GM23338 (cell line): ENCODE measurements around the gene RPRD1A. TPM values are rescaled to one million over a fixed set of nuclear protein-coding genes. Genes with fewer than 3 reads are reported as not detected.

Source experiments
- ATAC-seq: fragments of 200-7000 bp; cut with Tn5 transposase; 3 replicates; pipeline ENCODE4 v1.9.1; 2020
- DNase-seq: peaks from one replicate; pipeline ENCODE4 v3.0.0-alpha.2; 2015; ENCODE audit warnings: low spot score
- H2AFZ ChIP-seq: fragments of 200-600 bp; sonication (generic); 2 replicates; pipeline ENCODE4 v1.8.0; 2016; ENCODE audit warnings: antibody characterized with exemption, mild to moderate bottlenecking, moderate library complexity
- H3F3A ChIP-seq: fragments of 200-600 bp; sonication (generic); replicated peaks from 2 replicates; pipeline ENCODE4 v1.8.0; 2017; ENCODE audit warnings: antibody characterized with exemption, mixed run types, low read depth
- H3K27ac ChIP-seq: fragments of 200-600 bp; sonication (generic); 2 replicates; pipeline ENCODE4 v1.6.1; 2016; ENCODE audit warnings: low read depth
- H3K27me3 ChIP-seq: fragments of 200-600 bp; sonication (generic); 2 replicates; pipeline ENCODE4 v1.8.0; 2016; ENCODE audit warnings: mild to moderate bottlenecking, mixed run types, moderate library complexity; ENCODE audit not compliant: insufficient read depth
- H3K36me3 ChIP-seq: fragments of 200-600 bp; sonication (generic); 2 replicates; pipeline ENCODE4 v1.8.0; 2016; ENCODE audit warnings: mild to moderate bottlenecking; ENCODE audit not compliant: insufficient read depth
- H3K4me1 ChIP-seq: fragments of 200-600 bp; sonication (generic); 2 replicates; pipeline ENCODE4 v1.8.0; 2016; ENCODE audit warnings: mild to moderate bottlenecking, moderate library complexity; ENCODE audit not compliant: insufficient read depth
- H3K4me2 ChIP-seq: fragments of 200-600 bp; sonication (generic); 2 replicates; pipeline ENCODE4 v1.7.1; 2017; ENCODE audit warnings: mixed run types
- H3K4me3 ChIP-seq: fragments of 200-600 bp; sonication (generic); 2 replicates; pipeline ENCODE4 v1.6.1; 2016; ENCODE audit warnings: mixed run types
- H3K79me2 ChIP-seq: fragments of 200-600 bp; sonication (generic); replicated peaks from 2 replicates; pipeline ENCODE4 v1.8.0; 2017; ENCODE audit warnings: mild to moderate bottlenecking; ENCODE audit not compliant: insufficient read depth
- H3K9me2 ChIP-seq: fragments of 200-600 bp; sonication (generic); 2 replicates; pipeline ENCODE4 v1.8.0; 2017; ENCODE audit not compliant: insufficient read depth
- H4K20me1 ChIP-seq: fragments of 200-600 bp; sonication (generic); replicated peaks from 2 replicates; pipeline ENCODE4 v1.8.0; 2017; ENCODE audit warnings: mild to moderate bottlenecking; ENCODE audit not compliant: insufficient read depth
- H3K27ac Mint-ChIP-seq: 2 replicates; pipeline ENCODE4 v1.8.0; 2020; ENCODE audit warnings: inconsistent platforms, mild to moderate bottlenecking, moderate library complexity, mixed read lengths
- H3K27me3 Mint-ChIP-seq: 3 replicates; pipeline ENCODE4 v1.8.0; 2022; ENCODE audit warnings: low read depth, mild to moderate bottlenecking, moderate library complexity, mixed read lengths, inconsistent platforms; ENCODE audit not compliant: insufficient read depth, poor library complexity
- H3K36me3 Mint-ChIP-seq: 3 replicates; pipeline ENCODE4 v1.8.0; 2021; ENCODE audit warnings: low read depth, mild to moderate bottlenecking, inconsistent platforms, moderate library complexity, mixed read lengths
- H3K4me1 Mint-ChIP-seq: 3 replicates; pipeline ENCODE4 v1.8.0; 2020; ENCODE audit warnings: mild to moderate bottlenecking, inconsistent platforms, mixed read lengths
- H3K4me3 Mint-ChIP-seq: 3 replicates; pipeline ENCODE4 v1.8.0; 2021; ENCODE audit warnings: moderate library complexity, mild to moderate bottlenecking, inconsistent platforms, mixed read lengths
- H3K9me3 Mint-ChIP-seq: 3 replicates; pipeline ENCODE4 v1.8.0; 2020; ENCODE audit warnings: moderate library complexity, mild to moderate bottlenecking, inconsistent platforms, mixed read lengths
- CREB1 ChIP-seq: fragments of 250-450 bp; sonication (Bioruptor Pico); IDR thresholded peaks from 2 replicates; pipeline ENCODE4 v1.5.0; 2020; ENCODE audit warnings: low read depth, mild to moderate bottlenecking, moderate library complexity
- CTCF ChIP-seq, 2 experiments: fragments of 200-600 bp in 1 of 2; sonication (generic) in 1 of 2; conservative IDR thresholded peaks; 2 replicates each; pipeline versions ENCODE4 v1.5.1 to v1.6.1; 2016 to 2017; ENCODE audit warnings: antibody characterized with exemption in 2 of 2, low read depth in 2 of 2, mild to moderate bottlenecking in 2 of 2, moderate library complexity in 1 of 2
- ETS1 ChIP-seq: IDR thresholded peaks from 2 replicates; pipeline ENCODE4 v1.6.1; 2016; ENCODE audit warnings: antibody characterized with exemption
- EZH2 ChIP-seq: fragments of 200-600 bp; sonication (generic); IDR thresholded peaks from one replicate; pipeline ENCODE4 v1.8.0; 2017; ENCODE audit warnings: antibody characterized with exemption, mild to moderate bottlenecking, low read depth; ENCODE audit not compliant: unreplicated experiment
- NANOG ChIP-seq: IDR thresholded peaks from 2 replicates; pipeline ENCODE4 v1.6.1; 2016; ENCODE audit warnings: antibody characterized with exemption, borderline replicate concordance
- POLR2AphosphoS5 ChIP-seq: IDR thresholded peaks from 2 replicates; pipeline ENCODE4 v1.6.1; 2016; ENCODE audit warnings: antibody characterized with exemption, low read depth
- REST ChIP-seq: IDR thresholded peaks from one replicate; pipeline ENCODE4 v1.6.1; 2018; ENCODE audit warnings: antibody characterized with exemption; ENCODE audit not compliant: unreplicated experiment
- STAT1 ChIP-seq: IDR thresholded peaks from one replicate; pipeline ENCODE4 v1.6.1; 2016; ENCODE audit warnings: antibody characterized with exemption; ENCODE audit not compliant: unreplicated experiment
- ZNF331 ChIP-seq: fragments of 250-450 bp; sonication (Bioruptor Pico); IDR thresholded peaks from 2 replicates; pipeline ENCODE4 v1.5.0; 2020; ENCODE audit warnings: low read depth, mild to moderate bottlenecking, moderate library complexity
- ZNF462 ChIP-seq: fragments of 250-450 bp; sonication (Bioruptor Pico); IDR thresholded peaks from 2 replicates; pipeline ENCODE4 v1.5.0; 2020; ENCODE audit warnings: mild to moderate bottlenecking, moderate library complexity
- polyA plus RNA-seq: library from polyadenylated mRNA; unstranded; fragments of >200 nt; fragmentation: Nextera tagmentation; extraction: Ambion mirVana; gene quantifications from 2 replicates; pipeline ENCODE4 v1.2.1, GENCODE V29; 2016
- total RNA-seq: library from RNA; depleted of rRNA; stranded (reverse); fragments of >200 nt; shearing (Covaris generic); gene quantifications from 2 replicates; pipeline ENCODE4 v1.2.3, GENCODE V29; 2014

RPRD1A gene
- total and polyA plus RNA-seq, 2 experiments from 2014 or later, result 67.9 to 157 TPM

- Histone ChIP-seq H3K4me1 (no peaks in the 10 kb centered on the region), H2AFZ (no peak overlapping the region), H3K79me2 (peaks cover 29% of the 10 kb centered on the region), H4K20me1 (peaks cover 17% of the 10 kb centered on the region), H3K27me3 (no peaks in the 10 kb centered on the region), H3K9me2 (no peaks in the 10 kb centered on the region), H3K4me3 (no peak overlapping the region), H3K36me3 (peaks cover 31% of the 10 kb centered on the region), H3K4me2 (no peak overlapping the region), H3F3A (no peaks in the 10 kb centered on the region), H3K27ac (no peak overlapping the region)
- DNase-seq (no peak), ATAC-seq (no peak)
- Mint-ChIP-seq H3K4me1 (no peaks in the 10 kb centered on the region), H3K27me3 (peaks cover 2% of the 10 kb centered on the region), H3K4me3 (no peak overlapping the region), H3K9me3 (no peaks in the 10 kb centered on the region), H3K36me3 (peaks cover 70% of the 10 kb centered on the region), H3K27ac (no peak overlapping the region)
- no peak for TF ChIP-seq ETS1
- no peak for TF ChIP-seq CREB1 (CRISPR knock-in tag)
- no peak for TF ChIP-seq STAT1
- no peak for TF ChIP-seq CTCF (conservative IDR thresholded peaks at IDR 0.05; ENCODE audit: low read depth in 2 of 2)
Measured at GRCh38 chr18:36028859-36029258, 38.5 kb downstream of the RPRD1A start.

GRCh38 chr18:36025025-36025424 is 42.3 kb downstream of the RPRD1A start:
- H3K36me3 ChIP-seq, result peaks cover 22% of the 10 kb centered on the region
- Mint-ChIP-seq H3K4me1 (no peaks in the 10 kb centered on the region), H3K9me3 (no peaks in the 10 kb centered on the region), H3K4me3 (no peak overlapping the region), H3K27ac (no peak overlapping the region), H3K36me3 (peaks cover 49% of the 10 kb centered on the region; the same call in 2 of the 3 replicates), H3K27me3 (no peaks in the 10 kb centered on the region)
- H4K20me1 ChIP-seq, result peaks cover 11% of the 10 kb centered on the region; the same call in 1 of the 2 replicates
- ATAC-seq (no peak), DNase-seq (no peak)
- H3K9me2 ChIP-seq, result no peaks in the 10 kb centered on the region
- no peak overlapping the region for H3K4me2 ChIP-seq
- no peak overlapping the region for H3K27ac ChIP-seq
- no peaks in the 10 kb centered on the region for H3K27me3 ChIP-seq
- no peak overlapping the region for H2AFZ ChIP-seq
- H3F3A ChIP-seq, result no peaks in the 10 kb centered on the region
- H3K4me1 ChIP-seq, result no peaks in the 10 kb centered on the region
- TF ChIP-seq NANOG (no peak), REST (no peak), ZNF331 (no peak), ZNF462 (no peak), POLR2AphosphoS5 (no peak), EZH2 (no peak)
- H3K4me3 ChIP-seq, result no peak overlapping the region
- H3K79me2 ChIP-seq, result no peaks in the 10 kb centered on the region
